GM19438 (cell line): Measurements from ENCODE around the gene PRPF18.

ENCODE experiments used
- ATAC-seq: cut with Tn5 transposase; IDR thresholded peaks from one replicate; pipeline ENCODE4 v1.9.1; 2021; ENCODE audit warnings: low read depth; ENCODE audit not compliant: unreplicated experiment

Gene PRPF18

DNA sequence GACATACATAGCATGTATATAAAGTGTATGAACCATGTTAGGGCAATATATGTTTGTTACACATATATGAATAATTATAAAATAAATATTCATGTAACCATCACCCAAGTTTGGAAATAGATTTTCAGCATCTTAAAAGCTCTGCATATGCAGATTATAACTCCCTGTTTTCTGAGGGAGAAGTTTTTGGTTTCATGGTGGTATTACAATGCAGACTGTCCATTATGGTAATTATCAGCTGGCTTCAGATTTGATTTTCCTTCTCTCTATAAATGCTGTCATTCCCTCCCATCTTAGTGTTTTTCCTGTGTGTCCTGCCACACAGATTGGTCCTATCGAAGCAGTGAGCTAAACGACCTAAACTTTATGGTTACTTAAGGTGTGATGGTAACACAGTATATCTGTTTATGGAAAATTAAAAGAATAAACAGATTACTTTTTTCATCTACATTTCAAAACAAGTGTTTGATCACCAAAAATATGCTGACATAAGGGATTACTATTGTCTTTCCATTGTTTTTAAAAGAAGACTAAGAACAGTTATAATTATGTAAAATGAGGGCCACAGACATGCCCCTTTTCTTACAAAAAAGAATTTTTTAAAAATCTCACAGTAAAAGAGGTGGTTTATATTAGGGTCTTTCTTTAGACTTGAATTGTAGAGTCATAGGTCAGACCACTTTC lies 17.7 kb downstream of the PRPF18 start:
- no peak for ATAC-seq

DNA sequence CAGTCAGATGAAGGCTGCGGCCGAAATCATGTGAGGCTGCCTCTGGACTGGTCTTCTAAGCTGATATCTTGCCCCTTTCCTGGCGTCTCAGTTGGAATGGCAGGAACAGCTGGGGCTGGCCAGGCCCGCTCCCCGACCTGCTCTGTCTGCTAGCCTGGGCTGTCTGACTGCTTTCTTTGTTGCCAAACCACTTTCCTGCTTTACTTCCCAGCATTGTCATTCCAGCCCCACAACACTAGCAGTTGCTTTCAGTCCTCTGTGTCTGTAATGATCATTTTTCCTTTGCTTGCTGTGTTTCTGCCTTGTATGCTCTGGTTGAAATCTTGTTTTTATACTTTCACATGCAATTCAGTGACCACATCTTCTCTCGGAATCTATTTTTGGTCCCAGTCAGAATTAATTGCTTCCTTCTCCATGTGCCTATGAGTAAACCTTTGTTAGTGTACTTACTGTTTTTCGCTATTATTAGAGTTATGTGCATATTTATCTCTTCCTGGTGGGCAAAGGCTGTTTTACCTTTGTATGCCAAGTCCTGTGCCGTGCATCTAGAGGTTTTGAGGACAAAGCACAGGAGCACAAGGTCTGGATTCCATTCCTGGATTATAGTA lies 21.6 kb downstream of the PRPF18 start:
- ATAC-seq = no peak

DNA sequence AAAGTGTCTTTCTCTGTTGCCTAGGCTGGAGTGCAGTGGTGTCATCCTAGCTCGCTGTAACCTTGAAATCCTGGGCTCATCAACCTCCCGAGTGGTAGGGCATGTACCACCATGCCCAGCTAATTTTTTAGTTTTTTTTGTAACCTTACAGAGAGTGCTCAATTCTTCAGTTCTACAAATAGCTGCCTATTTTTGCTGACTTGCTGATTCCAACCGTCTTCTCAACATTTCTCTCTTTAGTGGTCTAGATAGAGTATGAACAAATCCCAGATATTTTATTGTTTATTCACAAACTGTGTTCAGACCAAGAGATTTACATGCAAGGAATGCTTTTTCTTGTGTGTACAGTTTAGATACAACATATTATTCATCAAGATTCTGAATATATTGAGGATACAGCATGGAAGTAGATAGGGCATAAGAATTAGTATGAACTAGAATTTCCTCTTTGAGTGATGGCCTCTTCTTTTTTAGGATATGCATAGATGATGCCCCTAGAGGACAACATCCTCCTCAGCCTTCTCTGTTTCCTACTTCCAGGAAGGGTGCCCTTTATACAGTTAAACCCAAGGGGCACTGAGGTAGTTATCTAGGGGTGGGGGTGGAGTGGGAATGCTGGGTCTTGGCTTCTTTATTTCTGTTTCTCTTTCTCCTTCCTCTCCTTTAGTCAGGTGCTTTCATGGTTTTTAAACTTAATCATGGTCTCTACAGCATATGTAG lies 26.0 kb downstream of the PRPF18 start:
- ATAC-seq = no peak

DNA sequence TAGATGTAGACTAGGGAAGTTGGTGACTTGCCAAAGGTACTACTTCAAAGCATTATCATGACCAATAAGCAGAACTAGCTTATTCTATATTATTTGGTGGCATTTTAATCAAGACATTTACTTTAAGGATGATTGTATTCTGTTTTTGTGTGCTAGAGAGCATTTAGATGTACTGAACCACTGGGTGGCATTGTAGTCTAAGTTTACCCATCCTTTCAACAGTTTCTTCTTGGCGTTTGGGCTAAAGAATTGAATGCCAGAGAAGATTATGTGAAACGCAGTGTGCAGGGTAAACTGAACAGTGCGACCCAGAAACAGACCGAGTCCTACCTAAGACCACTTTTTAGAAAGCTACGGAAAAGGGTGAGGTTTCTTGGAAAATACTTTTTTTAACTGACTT lies 26.8 kb downstream of the PRPF18 start:
- ATAC-seq = no peak

- no peak for ATAC-seq
Measured at GRCh38 chr10:13614530-13615332, 28.0 kb downstream of the PRPF18 start.

DNA sequence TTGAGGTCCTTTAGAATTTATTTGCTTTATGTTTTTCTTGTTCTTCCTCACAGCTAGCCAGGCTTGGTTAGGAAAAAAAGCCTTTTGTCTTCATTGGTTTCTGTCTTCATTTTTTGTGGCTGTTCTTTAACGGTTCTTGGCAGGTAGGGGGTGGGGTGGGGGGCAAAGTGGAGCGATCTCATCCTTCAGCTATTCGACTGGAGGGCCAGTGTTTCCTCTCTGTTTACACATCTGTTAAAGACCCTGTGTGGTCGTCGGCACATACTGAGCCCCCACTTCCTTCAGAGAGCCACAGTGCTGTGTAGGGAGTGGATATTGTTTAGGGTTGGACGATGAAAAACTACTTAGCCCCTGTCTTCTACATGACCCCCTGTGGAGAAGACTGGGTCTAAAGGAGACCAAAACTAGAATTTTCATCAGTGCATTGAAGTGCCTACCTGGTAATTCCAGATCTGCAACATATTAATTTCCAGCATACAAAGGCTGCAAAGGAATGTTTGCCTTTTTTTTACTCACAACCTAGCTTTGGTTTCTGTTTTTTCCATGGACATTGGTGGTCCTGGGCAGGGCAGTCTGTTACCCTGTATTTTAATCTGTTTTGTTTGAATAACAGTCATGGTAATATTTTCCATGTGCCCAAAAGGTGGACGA lies 29.0 kb downstream of the PRPF18 start:
- ATAC-seq = no peak

- no peak for ATAC-seq
Measured at GRCh38 chr10:13617116-13617515, 30.4 kb downstream of the PRPF18 start.

DNA sequence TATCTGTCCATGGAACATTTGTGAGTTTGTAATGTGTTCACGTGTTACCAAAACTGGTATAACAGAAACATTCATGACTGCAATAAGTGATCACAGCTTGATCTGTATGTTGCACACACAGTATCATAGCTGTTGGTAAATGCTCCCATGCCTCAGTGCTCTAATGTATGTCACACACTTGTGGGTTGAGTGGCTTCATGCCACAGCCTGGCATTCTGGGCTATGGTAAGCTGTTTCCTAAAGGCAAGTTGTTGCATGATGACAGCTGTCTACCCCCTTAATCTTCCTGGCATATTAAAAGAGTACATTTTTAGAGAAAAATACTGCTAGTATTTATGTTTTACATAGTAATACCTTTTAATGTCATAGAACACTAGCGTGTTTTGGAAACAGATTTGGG lies 35.2 kb downstream of the PRPF18 start:
- ATAC-seq = no peak

- no peak for ATAC-seq
Measured at GRCh38 chr10:13624630-13625029, 37.9 kb downstream of the PRPF18 start.

DNA sequence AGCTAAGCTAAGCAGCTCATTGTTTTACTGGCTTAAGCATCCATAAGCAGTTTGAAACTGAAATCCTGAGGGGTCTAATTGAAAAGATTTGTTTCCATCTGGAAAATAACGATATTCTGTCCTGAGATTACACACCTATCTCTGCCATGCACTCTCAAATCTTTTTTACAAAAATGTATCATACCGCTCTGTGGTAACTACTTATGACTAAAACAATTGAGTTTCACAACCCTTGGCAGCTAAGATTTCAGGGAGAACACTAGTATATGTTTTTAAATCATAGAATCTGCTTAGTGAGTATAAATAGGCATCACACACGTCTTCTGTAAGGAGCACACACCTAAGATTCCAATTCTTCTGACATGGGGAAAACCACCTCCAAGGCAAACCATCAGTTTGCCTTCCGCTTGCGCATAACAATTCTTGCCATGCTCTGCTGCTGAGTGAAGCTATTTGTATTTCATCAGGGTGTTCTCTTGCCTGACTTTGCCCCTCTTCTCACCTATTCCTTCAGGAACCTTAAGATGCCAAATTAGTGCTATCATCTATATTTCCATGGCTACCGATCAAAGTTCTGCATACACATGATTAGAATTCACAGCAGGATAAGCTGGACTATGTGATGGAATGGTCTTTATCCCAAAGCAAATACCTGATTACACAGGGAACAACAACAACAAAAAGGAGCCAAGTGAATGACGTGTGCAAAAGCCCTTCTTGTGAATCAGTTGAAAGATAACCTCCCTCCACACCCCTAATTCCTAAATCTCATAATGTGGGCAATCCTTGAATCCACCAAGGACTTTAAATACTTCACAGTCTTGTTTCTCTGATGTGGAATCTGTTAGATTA lies 40.9 kb downstream of the PRPF18 start:
- no peak for ATAC-seq

- no peak for ATAC-seq
Measured at GRCh38 chr10:13628661-13629060, 41.9 kb downstream of the PRPF18 start.

DNA sequence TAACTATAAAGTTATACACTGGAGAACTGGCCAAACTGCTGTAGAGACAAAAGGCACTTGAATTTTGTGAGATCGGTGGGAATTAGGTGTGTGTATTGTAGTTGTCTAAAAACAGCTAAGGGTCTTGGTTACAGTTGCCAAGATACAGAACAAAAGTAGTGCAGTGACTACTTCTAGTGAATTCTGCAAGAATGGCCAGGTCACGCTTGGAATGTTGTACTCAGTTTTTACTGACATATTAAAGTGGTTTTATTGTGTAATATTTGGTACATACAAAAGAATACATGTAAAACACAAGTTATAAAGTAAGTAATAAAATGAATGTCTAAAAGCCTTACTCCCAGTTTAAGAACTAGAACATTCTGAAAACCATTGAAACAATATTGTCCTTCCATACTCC lies 42.4 kb downstream of the PRPF18 start:
- no peak for ATAC-seq

- ATAC-seq = no peak
Measured at GRCh38 chr10:13630231-13630630, 43.5 kb downstream of the PRPF18 start.

- no peak for ATAC-seq
Measured at GRCh38 chr10:13631594-13631993, 44.8 kb downstream of the PRPF18 start.

DNA sequence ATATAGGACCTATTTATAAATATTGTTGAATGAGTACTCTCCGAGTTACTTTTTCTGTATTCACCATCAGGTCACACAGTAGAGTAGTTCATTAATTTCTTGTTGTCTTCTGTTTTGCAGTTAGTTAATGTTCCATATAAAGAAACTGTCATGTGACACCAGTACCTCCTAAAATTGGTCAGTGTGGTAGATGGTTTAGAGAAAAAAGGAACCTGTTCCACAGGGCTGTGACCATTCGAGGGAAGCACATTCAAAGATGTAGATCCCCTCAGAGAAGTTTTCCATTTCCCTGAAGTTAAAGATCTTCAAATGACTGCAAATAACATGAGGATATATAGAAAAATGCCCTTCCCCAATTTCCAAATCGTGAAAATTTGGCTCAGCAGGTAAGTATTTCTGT lies 45.7 kb downstream of the PRPF18 start:
- ATAC-seq = no peak

DNA sequence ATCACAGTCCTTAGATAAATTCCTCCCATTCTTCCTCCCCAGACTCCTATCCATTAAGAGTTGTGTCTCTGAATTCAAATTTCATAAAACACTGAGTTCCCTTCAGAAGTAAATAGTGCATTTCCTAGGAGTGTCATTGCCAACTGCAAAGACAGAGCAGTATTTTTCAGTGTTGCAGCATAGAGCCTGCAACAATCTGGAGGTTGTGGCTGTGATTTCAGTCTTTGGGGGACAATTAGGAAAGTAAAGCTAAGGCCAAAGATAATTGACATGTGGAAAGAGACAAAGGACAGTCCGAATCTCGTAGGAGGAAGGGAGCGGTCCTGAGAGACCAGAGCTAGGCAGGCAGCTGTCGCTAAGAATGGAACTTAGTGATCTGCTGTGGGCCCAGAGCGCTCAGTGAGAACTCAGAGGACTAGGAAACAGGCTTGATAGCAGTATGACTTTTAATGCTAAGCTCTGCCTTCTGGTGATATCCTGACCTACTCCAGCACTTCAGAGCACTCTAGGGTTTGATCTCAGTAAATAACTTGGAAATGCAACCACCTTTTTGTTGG lies 46.2 kb downstream of the PRPF18 start:
- no peak for ATAC-seq

- no peak for ATAC-seq
Measured at GRCh38 chr10:13633689-13634088, 46.9 kb downstream of the PRPF18 start.

- ATAC-seq = no peak
Measured at GRCh38 chr10:13634207-13634606, 47.4 kb downstream of the PRPF18 start.

DNA sequence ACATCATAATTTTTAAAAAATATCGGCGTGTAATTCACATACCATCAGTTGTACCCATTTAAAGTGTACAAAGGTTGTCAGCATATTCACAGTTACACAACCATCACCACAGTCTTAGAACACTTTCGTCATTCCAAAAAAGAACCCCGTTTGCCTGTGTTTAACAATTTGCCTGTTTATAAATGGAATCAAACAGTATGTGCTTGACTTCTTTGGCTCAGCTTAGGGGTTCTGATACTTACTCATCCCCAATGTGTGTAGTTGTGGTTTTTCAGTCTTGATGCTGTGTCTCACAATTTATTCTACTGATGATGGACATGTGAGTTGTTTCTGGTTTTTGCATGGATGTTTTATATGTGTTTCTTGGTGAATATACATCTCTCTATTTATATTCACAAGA lies 50.0 kb downstream of the PRPF18 start:
- no peak for ATAC-seq
